GM21515 (cell line): Measurements from ENCODE around the gene ZNF438.
A peak's percentile ranks its signal among the peaks of the same experiment; 100 is the strongest.
"Not testable (repeated sequence)": the region's sequence is repeated elsewhere in the genome, so short reads cannot be mapped to it uniquely, and the experiment has no call there.

Experiments
- ATAC-seq: cut with Tn5 transposase; IDR thresholded peaks from one replicate; pipeline ENCODE4 v1.9.1; 2021; ENCODE audit not compliant: unreplicated experiment

ZNF438 gene

DNA sequence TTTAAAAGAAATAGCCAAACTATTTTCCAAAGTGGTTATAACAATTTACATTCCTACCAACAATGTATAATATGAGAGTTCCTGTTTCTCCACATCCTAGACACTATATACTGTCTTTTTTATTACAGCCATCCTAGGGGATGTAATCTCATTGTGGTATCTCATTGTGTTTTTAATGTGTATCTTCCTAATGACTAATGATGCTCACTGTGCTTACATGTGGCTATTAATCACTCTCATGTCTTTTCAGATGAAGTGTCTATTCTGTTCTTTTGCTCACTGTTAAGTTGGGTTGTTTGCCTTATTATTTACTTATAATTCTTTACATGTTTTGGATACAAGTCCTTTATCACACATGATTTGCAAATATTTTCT is 71.8 kb downstream of the ZNF438 start:
- ATAC-seq, result no peak

- not testable (repeated sequence) for ATAC-seq
These were observed 82.4 kb downstream of the ZNF438 start for GRCh38 chr10:30949218-30949617.

GRCh38 chr10:30944005-30944404 is 87.7 kb downstream of the ZNF438 start:
- ATAC-seq, result no peak

- ATAC-seq, result no peak
These were observed 88.2 kb downstream of the ZNF438 start for GRCh38 chr10:30943451-30943850.

- no peak for ATAC-seq
These were observed 91.4 kb downstream of the ZNF438 start for GRCh38 chr10:30940256-30940655.

DNA sequence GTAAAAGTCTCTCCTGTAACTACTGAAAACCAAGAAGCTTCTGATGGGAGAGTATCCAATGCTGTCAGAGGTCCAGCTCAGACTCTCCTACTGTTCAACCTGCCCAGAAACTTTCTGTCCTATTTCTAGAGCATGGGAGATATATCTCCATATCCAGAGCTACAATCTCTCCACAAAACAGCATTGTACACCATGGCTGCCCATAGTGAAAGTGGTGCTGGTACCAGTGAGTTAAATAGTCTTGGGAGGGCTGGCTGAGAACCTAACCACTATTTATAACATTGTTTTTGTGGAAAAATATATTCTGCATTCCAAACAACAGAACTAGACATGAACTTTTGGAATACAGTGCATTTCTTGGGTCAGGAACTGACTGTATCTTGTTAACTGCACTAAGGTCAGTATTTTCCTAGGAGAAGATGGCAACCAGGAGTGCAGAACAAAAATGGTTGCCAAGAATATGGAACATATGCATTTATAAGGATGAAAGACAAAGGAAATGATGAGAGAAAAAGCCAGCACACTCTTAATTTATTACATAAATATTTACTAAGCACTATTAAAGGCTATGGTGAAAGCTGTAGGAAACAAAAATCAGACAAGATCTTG is 91.9 kb downstream of the ZNF438 start:
- ATAC-seq, result no peak

DNA sequence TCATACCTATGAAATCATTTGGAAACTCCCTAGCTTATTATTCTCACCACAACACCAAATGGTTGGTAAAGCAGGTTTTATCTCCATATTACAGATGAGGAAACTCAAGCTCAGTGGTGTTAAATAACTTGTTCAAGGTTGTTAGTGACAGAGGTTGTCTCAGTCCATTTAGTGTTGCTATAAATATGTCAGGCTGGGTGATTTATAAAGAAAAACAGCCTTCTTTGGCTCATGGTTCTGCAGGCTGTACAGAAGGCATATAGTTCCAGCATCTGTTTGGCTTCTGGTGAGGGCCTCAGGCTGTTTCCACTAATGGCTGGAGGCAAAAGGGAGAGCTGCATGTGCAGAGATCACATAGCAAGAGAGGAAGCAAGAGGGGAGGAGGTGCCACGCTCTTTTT is 96.6 kb downstream of the ZNF438 start:
- ATAC-seq, result no peak

DNA sequence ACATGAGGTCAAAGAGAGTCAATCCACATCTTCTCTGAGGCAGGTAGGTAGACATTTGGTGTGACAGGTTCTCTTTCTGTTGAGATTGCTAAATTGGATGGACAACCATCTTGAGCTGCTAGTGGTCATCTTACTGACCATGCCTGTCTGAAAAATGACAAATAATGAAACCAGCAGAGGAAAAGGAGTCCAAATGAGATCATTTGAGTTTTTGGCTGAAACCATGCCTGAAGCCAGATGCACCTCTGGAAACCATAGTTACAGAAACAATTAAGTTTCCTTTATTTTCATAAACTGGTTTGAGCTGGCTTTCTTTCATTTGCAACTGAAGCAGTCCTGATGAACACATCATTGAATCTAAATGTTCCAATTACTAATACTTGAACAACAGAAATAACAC is 100.6 kb downstream of the ZNF438 start:
- no peak for ATAC-seq

DNA sequence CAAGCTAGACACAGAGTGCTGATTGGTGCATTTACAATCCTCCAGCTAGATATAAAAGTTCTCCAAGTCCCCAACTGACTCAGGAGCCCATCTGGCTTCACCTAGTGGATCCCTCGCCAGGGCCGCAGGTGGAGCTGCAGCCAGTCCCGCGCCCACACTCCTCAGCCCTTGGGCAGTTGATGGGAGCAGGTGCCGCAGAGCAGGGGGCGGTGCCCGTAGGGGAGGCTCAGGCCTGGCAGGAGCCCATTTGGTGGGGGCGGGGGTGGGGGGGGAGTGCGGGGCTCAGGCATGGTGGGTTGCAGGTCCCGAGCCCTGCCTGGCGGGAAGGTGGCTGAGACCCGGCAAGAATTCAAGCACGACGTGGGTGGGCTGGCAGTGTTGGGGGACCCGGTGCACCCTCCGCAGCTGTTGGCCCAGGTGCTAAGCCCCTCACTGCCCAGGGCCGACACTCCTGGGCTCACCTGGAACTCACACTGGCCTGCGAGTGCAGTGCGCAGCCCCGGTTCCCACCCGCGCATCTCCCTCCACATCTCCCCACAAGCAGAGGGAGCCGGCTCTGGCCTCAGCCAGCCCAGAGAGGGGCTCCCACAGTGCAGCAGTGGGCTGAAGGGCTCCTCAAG is 101.7 kb downstream of the ZNF438 start:
- ATAC-seq, result no peak

GRCh38 chr10:30929311-30929729 is 102.3 kb downstream of the ZNF438 start:
- ATAC-seq, result not testable (repeated sequence)

GRCh38 chr10:30928742-30929141 is 102.9 kb downstream of the ZNF438 start:
- ATAC-seq, result peak; percentile 80

DNA sequence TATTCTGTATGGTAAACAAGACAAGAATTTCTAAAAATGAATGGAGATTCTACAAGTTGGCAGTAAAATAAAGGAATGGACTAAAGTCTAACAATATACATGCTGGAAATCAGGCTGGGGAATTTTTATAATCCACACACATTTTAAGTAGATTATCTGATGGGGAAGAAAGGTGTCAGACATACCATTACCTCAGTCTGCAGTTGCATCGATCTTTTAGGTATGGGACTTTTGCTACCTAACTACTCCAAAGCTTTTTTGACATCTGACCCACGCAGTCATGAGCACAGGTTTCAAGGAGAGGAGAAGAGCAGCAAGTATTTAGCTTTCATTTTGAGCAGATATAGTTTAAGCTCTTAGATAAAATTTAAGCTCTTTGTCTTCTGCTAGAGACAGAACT is 113.0 kb downstream of the ZNF438 start:
- no peak for ATAC-seq

DNA sequence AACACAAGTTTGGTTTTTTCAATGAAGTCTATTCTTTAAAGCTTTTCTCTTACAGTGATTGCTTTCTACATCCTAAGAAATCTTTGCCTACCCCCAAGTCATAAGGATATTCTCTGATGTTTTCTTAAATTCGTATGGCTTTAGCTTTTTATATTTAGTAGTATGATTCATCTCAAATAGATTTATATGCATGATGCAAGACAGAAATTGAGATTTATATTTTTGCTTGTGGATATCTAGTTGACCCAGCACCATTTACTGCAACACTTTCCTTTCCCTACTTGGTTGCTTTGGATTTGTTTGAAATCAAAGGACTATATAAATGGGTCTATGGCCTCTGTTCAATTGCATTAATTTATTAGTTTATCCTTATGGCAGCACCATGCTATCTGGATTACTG is 113.9 kb downstream of the ZNF438 start:
- ATAC-seq, result no peak

- no peak for ATAC-seq
These were observed 114.6 kb downstream of the ZNF438 start for GRCh38 chr10:30917067-30917466.

DNA sequence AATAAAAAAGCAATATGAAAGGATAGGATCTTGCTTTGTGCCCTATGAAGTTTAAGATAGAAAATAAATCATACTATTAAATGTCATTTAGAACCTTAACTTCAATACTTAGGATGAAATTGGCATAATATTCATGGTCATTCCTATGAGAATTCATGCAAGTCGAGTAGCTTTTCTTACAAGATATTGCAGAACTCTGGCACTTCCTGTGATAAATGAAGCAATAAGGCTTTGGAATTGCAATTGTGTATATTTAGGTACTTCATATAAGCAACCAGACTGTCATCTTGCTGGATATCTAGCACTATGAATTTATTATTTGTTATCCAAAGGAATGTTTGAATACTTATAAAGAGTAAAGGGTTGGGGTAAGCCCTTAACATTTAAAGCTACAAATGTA is 116.5 kb downstream of the ZNF438 start:
- ATAC-seq, result no peak

- no peak for ATAC-seq
These were observed 120.3 kb downstream of the ZNF438 start for GRCh38 chr10:30911303-30911863.

DNA sequence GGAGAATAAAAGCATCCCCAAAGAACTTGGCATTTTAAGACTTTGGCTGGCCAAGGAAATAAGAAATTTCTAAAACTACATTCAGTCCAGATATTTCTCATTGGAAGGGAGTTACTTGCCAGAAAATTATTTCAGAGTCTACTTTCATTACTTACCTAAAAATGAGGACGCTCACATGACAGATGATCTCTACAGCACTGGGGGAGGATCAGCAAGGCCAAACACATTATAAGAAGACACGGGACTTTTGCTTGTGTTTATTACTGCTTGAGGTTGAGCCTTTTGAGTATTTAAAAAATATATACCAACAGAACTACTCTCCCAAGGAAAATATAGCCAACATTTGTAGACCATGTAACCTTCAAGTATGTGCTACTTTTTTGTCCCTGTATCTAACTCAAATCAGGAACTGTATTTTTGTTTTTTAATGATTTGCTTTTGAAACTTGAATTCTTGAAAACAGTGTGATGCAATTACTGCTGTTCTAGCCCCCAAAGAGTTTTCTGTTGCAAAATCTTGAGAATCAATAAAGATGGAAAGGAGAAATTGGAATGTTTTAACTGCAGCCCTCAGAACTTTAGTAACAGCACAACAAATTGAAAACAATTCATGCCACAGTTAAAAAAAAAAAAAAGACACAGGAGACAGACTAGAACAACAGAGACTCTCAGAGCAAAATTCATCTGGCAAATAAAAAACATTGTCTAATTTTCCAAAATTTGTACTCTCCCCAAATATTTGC is 128.1 kb downstream of the ZNF438 start:
- no peak for ATAC-seq

- ATAC-seq, result no peak
These were observed 128.9 kb downstream of the ZNF438 start for GRCh38 chr10:30902621-30903396.

GRCh38 chr10:30901487-30901886 is 130.2 kb downstream of the ZNF438 start:
- not testable (repeated sequence) for ATAC-seq

DNA sequence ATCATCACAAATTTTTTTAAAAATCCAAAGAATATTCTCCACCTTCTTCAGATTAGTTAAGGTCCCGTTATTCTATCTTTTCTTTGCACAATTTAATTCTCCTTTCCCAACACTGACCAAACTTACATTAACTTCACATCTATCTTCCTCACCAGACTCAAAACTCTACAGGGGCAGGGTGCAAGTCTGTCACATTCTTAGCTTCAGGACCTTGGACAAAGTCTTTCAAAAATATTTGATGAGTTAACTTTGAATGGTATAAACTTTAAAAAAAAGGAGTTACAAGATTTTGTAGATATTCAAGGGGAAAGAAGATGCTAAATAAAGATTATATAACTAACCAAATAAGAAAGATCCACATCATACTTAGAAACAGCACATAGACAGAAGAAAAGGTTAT is 132.7 kb downstream of the ZNF438 start:
- no peak for ATAC-seq

DNA sequence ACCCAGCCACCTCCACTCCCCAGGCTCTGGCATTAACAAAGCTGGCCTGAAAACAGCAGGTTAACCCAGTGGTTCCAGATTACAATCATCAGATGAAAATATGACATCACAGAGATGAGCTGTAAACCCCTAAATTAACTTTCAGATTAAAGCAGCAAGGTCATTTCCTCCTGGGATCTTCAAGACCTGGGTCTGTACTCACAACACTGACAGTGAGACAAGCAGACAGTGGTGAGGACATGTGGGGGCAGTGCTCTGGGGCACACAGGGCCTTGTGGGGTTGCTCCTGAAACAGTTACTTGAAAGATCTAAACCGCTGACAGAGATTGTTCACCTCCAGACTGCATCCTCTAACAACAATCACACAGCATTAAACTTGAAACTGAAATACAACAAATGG is 134.1 kb downstream of the ZNF438 start:
- no peak for ATAC-seq
